ENCODE results near the gene ARGLU1.

ARGLU1 gene

DNA sequence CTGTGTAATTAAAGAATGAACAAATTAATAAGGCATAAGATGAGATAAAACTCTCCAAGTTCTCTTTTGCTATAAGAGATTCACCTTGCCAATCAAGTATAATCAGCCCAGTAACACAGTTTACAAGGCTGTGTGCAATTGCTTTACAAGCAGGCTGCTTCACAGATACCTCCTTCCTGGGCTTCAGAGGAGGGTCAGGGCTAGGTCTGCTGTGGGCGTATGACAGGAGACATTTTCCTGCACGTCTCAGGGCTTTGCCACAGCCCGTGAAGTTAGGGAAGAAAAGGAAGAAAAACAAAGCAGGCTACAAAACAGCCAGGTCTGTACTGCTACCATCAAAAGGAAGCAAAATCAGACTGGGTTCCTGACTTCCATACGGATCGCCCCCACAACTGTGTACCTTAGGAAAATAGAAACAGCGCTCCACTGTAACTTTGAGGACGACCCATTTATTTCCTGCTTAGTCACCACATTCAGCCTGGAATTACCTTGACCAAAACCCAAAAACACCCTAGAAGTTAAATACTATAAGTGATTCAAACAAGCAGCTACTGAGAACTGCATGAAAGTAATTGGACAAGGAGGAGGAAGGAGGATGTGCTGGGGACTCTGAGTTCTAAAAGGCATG lies 44.9 kb downstream of the ARGLU1 start:
- DNase-seq = no peak

GRCh38 chr13:106522112-106522705 lies 45.7 kb downstream of the ARGLU1 start:
- DNase-seq = no peak

GRCh38 chr13:106521095-106521799 lies 46.7 kb downstream of the ARGLU1 start:
- DNase-seq = no peak

GRCh38 chr13:106520251-106521054 lies 47.5 kb downstream of the ARGLU1 start:
- DNase-seq = no peak

- no peak for DNase-seq
Observed at GRCh38 chr13:106518512-106518911, 49.4 kb downstream of the ARGLU1 start.

GRCh38 chr13:106517109-106517847 lies 50.7 kb downstream of the ARGLU1 start:
- no peak for DNase-seq

DNA sequence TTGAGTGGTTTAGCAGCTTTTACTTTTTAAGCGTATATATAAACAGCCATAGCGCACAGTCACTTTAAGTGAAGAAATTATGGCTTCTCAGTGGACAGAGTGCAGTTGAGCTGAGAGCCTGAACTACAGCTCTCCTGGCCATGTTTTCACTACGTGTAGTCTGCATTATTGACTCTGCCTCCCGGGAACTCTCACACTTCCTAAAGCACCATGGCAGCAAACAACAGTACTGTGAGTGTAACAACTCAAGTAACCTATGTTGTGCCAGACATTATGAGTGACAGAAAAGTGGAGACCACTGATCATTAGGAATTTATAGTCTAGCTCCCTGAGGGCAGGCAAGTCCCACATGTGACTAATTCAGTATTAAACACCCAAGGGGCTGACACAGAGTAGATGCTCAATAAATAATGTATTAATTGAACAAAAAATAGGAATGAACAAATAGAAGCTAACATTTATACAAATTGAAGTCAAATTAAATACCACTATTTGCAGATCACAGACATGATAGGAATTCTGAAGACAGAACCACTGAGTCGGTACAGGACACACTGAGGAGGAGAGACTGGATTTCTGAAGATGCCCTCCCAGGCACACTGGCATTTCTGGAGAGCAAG lies 52.2 kb downstream of the ARGLU1 start:
- no peak for DNase-seq

DNA sequence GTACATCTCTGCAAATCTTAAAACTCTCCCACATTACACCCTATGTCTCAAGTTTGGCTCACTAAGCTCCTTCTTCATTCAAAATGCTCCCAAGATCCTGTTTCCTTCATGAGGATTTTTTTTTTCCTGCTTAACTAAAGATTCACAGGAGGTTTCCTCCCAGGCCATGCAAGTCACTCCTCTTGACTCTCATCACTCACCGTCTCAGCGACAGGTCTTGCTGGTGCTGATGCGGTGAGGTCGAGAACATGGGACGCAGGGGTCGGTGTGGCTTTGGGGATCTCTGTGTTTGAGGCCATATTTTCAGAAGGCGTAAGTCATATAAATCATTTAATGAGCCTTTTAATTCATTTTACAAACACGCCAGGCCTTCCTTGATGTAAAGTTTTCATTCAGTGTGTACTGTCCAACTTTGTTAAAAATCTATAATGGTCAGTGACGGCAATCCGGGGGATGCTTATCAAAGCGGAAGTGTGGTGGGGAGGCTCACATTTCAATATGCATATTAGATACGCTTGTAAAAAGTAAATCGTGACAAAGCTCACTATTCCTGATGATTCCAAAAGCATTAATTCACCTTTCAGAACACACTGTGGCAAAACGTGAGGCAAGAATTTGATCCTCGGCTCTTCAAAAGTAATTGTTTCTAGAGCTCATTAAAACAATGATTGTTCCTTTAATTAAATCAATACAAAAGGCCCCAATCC lies 52.9 kb downstream of the ARGLU1 start:
- no peak for DNase-seq

- no peak for DNase-seq
Observed at GRCh38 chr13:106513025-106513983, 54.6 kb downstream of the ARGLU1 start.

GRCh38 chr13:106507560-106508274 lies 60.2 kb downstream of the ARGLU1 start:
- DNase-seq = no peak

- no peak for DNase-seq
Observed at GRCh38 chr13:106506286-106506685, 61.7 kb downstream of the ARGLU1 start.

DNA sequence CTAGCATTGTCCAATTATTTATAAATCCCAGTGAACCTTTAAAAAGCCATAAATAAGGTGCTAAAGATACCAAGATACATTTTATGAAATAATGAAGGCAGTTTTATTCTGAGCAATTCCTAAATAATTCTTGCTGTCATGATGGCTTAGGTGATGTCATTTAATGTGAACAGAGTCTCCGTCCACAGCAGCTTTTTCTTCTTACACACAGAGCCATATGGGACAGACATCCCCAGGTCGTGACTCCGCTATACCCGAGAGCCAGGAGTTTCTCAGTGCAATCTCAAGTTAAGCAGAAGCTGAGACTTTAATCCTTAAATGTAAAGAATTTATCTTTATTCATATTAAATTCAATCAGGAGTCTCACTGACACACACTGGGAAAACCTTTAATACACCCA lies 62.2 kb downstream of the ARGLU1 start:
- no peak for DNase-seq

DNA sequence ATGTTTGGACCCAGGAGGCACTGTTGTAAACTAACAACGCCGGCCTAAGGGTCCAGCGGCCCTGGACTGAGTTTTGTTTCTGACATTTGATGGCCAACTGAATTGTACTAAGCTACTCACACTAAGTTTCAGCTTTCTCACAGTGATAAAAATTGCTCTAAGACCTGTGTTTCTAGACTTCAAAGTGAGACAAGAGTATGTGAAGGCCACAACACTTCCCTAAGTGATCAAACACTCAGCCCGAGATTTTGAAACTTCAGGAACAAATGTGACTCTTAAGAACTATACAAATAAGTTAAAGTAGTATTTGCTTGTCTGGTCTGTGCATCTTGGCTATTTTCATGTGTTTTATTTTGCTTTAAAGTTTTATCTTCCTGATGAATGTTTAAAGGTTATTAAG lies 62.6 kb downstream of the ARGLU1 start:
- DNase-seq = no peak

DNA sequence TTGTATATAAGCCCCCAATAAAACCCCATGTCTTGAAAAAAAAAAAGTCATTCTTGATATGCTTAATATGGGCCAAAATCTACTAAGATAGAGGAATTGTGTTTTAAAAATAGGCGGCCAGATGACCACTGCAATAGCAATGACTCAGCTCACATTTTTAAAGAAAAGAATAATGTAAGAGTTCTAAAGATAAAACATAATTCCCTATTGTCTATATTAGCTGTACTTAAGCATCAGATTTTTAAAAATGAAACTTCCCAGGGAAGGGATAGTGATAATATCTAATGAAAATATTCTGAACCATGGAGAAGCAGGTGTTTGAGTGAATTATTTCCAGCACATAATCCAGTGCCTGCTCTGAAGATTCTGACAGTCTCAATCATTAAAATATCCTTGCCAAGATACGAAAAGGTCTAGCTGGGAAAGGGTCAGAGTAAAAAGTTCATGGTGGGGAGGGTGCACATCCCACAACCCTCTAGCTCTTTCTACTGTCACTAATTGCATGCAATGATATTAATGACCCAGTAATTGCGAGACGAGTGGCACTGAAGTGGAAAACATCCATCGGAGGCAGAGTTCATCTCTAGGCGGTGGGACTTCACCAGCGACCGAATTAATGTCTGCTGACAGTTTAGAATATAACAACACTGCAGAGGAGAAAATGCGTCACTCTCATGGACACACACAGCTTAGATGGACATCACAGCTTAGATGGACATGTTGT lies 64.0 kb downstream of the ARGLU1 start:
- no peak for DNase-seq

DNA sequence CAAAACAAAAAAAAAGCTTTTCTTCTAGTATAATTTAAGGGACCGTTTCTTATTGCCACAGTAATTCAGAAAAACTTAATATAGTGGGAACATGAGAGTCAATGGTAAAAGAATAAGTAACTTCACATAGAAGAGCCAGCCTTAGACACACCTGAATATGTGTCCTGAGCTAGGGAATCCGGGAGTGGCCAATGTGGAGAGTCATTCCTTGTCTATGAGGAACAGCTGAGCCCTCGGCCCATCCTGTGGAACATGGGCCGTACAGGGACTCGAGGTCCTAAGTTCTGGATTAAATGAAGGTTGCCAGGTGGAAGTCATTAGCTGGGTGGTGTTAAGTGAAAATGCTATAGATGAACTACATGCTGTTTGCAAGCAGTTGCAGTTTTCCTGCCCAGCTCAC lies 64.7 kb downstream of the ARGLU1 start:
- DNase-seq = no peak

DNA sequence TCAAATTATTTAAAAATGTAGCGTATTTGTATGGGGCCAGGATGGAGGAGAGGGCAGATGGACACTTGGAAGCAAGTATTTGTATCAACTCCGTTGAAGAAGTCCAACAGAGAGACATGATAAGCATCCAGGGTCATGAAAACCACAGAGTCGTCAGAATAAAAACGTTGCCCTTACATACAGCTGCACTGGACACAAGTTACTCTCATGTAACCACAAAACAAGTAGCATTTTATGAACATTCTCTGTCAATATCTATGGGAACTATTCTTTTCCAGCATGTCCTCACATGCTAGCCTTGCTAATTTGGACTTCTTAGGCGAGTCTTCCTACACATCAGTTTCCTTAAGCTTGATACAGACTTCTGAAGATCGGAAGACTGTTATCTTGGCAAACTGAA lies 67.5 kb downstream of the ARGLU1 start:
- DNase-seq = no peak

GRCh38 chr13:106499896-106500295 lies 68.0 kb downstream of the ARGLU1 start:
- no peak for DNase-seq

DNA sequence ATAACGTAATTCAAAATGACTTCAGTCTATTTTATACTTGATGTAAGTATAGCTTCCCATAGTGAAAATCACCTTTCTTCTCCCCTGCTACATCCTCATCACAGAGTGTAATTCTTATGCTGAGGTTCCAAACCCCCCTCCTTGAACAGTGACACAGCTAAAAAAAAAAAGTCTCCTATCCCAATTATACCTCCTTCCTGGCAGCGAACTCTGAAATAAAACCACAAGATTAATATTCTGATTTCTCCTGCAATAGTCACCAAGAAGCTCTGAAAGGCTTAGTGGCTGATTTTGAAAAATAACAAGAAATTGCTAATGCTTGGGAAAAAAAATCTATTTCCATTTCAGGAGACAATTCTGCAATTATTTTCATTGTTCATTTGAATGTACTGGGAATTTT lies 68.8 kb downstream of the ARGLU1 start:
- no peak for DNase-seq

- no peak for DNase-seq
Observed at GRCh38 chr13:106498571-106498970, 69.4 kb downstream of the ARGLU1 start.

Measured in GOT3 (cell line).